Stimulated activated CD4-positive, alpha-beta T cell treated with anti-CD3 and anti-CD28 coated beads, Interleukin-4, amount 100 ng/mL, for 24 hours (primary cell): ENCODE results near the gene NOSTRIN.
A peak's percentile ranks its signal among the peaks of the same experiment; 100 is the strongest.
"Not testable (repeated sequence)": the region's sequence is repeated elsewhere in the genome, so short reads cannot be mapped to it uniquely, and the experiment has no call there.

Experiments used
- DNase-seq: peaks from one replicate; pipeline ENCODE4 v3.0.0-alpha.2; 2020

The NOSTRIN gene, protein sequence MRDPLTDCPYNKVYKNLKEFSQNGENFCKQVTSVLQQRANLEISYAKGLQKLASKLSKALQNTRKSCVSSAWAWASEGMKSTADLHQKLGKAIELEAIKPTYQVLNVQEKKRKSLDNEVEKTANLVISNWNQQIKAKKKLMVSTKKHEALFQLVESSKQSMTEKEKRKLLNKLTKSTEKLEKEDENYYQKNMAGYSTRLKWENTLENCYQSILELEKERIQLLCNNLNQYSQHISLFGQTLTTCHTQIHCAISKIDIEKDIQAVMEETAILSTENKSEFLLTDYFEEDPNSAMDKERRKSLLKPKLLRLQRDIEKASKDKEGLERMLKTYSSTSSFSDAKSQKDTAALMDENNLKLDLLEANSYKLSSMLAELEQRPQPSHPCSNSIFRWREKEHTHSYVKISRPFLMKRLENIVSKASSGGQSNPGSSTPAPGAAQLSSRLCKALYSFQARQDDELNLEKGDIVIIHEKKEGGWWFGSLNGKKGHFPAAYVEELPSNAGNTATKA

DNA sequence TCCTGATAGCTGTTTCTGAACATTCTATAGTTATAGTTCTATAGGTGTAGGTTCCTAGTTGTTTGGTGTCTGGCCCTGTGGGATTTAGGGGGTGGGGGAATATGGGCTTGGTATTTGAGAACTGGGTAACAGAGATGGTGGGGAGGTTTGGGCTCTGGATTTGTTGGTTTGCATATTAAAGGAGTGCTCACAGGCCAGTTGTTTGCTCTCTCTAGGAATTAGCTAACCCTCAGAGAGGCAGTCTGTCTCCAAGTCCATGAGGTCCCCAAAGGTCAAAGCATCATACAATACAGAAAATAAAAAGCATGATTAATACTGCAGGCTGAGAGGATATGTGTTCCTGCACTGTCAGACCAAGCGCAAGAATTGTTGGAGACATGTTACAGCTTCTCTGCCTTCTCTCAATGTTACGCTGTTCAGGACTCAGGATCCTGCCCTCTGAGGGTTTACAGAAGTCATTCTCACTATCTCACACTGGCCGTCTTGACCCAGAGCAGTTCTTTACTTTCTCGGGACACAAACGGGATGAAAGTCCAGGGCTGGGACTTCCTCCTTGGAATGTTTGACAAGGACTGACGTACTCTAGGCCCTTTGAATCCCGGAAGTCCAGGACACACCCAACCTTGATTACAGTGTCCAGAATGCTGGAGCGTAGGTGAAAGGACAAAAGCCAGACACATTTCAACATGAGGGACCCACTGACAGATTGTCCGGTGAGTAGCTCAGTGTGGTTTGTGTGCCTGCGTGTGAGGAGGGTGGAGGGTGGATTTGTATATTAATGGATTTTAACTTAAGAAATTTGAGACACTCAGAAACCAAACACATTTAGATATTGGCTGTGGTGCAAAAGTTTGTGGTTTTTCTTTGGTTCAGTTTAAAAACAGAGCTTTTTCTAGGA is at the start of gene NOSTRIN:
Gene NOSTRIN (plus strand): TSS at position 677 of the 898 bp plus-strand sequence. CDS start 10 bp downstream, at position 687.
- DNase-seq: no peak

DNA sequence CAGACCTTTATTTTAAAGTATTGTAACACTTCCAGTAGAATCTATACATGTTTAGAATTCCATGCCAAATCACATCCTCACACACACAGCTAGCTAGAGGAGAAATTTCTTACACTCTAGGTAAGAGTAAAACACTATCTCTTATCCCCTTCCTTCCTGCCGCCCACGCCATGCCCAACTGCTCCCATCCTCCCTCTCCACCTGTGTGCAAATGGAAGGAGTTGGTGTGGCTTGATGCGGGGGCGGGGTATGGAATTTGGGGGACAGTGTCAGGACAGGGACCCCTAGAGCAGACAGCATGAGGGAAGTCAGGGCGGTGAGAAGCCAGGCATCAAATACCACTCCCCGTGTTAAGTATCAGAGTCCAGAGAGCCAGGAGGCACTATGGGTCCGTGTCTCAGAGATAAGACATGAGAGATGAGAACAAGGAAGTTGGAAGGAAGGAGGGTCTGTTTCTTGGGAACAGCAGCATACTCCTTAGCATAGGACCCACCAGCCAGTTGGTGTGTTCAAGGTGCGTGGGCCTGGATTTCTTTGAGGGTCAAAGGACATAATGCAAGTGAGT is 48.6 kb upstream of the NOSTRIN start:
- DNase-seq: no peak

DNA sequence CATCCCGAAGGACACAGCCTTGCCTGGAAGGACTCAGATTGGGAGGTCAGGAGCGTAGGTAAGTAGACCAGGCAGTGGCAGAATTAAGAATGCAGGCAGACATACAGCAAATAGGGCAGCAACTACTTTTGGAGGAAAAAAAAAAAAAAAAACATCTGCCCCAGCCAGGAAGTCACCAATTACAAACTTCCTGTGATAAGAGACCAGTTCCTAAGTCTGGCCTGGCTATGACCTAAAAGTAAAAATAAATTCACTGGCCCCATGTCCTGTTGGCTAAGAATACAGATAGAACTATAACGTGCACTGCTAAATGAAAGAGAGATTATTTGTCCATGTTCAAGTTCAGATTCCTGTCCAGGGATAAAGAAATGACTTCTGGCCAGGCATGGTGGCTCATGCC is 45.2 kb upstream of the NOSTRIN start:
- DNase-seq: no peak

DNA sequence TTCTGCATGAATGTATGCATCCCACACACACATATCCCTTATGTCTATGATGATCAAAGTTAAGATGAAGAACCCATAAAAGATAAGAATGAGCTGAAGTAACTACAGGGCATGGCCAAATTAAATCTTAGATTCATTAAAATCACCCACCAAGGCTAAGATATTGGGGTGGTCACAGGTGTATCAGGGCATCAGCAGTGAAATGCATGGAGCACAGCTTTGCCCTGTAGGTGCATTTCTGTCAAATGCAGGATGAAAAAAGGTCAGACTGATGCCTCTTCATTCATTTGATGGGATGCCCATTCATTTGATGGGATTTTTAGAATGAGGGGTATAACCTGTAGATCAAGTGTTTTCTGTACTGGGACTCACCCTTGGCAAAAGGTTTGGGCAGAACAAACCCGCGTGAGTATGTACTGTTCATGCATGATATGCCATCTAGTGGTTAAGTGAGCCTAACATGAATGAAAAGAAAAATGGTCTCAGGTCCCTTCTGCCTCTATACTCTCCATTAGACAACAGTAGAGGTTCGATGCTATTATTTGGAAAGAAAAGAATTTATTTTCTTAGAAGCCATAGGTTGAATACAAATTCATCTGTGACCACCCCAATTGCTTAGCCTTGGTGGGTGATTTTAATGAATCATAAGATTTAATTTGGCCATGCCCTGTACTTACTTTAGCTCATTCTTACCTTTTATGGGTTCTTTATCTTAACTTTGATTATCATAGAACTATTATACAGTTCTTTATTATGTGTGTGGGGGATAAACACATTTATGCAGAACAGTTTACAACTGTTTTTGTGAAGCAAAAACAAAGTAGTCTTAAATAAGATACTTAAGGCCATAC is 43.2 kb upstream of the NOSTRIN start:
- DNase-seq: peak; percentile 19

DNA sequence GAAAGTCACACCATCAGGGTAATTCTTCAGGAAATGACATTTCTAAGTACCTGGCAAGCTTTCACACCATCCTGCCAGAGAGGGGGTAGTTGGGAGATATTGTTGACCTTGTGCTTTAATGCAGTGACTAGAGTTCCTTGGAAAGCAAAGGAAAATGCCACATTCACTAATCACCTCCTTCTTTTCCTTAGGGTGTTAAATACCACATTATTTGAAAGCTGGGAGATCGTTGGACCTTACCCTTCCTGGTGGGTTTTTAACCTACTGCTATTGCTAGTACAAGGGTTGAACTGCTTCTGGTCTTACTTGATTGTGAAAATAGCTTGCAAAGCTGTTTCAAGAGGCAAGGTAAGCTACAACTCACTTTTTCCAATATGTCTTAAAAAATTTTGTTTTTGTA is 37.0 kb upstream of the NOSTRIN start:
- no peak for DNase-seq

DNA sequence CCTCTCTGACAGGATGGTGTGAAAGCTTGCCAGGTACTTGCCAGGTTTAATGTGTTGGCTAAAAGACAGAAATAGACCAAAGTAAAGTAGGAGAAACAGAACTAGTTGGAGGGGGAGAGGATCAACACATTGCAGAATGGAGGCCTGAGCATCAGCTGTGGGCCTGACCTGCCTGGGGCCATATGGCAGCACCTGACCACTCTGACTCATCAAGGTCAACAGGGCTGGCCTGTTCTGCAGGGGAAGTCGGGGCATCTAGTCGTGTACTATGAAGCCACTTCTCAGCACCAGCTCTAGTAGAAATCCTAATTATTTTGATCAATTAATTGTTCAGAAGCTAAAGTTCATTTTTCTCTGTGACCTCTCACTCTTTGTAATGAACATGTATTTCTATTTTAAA is 35.8 kb upstream of the NOSTRIN start:
- DNase-seq: no peak

DNA sequence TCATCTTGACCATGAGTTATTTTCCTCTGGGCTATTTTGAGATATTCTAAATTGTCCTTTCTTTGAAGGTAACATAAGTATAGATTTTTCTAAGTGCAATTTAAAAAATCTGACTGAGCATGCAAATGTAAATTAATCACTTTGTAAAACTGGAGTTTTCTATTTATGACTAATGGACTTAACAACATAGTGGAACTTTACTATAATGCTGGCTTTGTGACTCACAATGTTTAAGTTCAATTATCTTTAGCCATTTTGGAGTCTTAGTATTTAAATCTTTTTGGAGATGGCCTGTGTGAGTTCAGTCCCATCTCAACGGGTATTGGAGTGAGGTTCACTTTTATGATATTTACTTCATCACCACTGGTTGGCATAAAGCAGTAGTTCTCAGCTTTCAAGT is 35.2 kb upstream of the NOSTRIN start:
- no peak for DNase-seq

DNA sequence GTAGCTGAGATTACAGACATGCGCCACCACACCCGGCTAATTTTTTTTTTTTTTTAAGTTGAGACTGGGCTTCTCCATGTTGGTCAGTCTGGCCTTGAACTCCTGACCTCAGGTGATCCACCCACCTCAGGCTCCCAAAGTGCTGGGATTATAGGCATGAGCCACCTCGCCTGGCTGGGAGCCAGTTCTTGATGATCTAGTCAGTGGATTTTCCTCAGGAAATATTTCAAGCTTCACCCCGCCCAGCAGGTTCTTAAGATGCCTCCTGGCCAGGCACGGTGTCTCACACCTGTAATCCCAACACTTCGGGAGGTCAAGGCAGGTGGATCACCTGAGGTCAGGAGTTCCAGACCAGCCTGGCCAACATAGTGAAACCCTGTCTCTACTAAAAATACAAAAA is 34.1 kb upstream of the NOSTRIN start:
- not testable (repeated sequence) for DNase-seq

DNA sequence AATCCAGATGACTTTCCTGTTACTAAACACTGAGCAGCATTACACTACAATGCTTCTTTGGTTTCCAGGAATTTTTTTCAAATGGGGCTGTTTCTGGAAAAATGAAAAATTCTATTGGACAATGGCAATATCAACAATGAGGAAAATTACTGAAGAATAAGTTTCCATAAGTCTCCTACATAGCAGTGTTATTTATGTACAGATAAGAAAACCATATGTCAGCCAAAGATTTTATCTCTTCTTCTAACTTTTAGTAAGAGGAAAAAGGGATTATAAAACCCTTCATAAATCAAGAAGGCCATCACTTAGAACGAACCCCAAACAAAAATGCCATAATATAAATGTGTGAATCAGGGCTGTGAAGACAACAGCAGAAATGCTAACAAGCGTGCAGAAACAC is 31.6 kb upstream of the NOSTRIN start:
- DNase-seq: no peak

DNA sequence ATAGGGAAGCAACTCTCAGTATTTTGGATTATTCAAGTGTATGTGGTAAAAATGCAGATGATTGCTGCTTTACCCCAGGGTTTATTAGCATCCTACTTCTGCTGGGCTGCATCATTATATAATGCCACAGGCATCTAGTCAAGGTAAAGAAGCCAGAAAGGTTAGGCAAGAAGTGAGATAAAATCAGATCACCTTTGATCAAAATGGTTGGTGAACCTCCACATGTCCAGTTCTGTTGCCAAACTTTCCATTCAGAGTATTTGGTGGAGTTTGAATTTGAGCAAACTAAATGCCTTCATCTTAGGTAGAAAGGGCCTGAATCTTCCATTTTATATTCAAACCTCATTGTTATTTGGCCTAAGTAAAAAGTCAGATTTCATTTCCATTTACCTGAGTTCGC is 29.7 kb upstream of the NOSTRIN start:
- DNase-seq: no peak

DNA sequence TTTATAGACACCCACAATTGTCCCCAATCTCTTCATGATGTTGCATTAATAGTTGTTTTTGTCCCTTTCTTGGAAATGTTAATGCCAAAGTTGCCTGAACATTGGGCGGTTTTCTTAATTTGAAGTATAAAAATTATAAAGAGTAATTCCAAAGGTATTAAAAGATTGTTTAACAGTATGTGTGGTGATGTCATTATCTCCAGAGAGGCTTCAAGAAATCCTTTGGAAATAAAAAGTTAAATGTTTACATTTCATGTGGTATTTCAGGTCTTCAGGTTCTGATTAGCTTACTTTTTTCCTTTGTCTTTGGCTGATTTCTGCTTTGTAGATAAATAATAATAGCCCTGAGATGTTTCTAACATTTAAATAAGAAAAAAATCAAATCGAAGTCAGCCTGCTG is 29.3 kb upstream of the NOSTRIN start:
- no peak for DNase-seq

DNA sequence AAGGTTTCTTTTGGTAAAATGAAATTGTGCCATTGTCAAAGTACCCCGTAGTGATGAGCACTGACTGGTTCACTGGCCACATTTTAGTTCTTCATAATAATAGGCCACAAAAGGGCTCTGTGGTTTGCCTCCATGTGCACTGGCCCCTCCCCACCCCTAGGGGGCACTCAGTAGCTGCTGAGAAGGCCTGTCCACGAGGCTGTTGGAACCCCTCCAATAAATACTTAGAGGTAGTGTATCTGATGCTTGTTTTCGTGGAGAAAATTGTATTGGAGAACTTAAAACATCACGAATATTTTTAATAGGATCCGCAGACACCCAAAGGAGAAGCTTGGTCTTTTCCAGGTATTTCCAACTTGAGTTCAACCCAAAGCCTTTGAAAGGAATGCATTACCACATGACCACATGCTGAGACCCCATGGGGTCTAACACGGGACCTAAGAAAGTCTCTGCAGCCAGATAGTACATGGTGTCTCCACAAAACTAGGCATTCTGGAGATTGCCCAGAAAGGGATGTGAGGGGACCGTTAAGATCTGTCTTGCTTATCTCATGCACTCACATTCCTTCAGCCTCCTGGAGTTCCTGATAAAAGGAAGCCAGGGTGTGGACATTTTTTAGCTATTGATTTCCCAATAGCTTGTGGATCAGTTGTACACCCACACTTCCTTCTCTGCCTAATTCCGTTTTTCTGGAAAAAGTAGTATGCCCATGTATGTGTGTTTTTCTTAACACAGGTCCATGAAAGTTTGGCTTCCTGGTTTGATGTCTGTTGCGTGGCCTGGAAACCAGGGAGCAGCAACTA is 28.5 kb upstream of the NOSTRIN start:
- peak; percentile 12 for DNase-seq

DNA sequence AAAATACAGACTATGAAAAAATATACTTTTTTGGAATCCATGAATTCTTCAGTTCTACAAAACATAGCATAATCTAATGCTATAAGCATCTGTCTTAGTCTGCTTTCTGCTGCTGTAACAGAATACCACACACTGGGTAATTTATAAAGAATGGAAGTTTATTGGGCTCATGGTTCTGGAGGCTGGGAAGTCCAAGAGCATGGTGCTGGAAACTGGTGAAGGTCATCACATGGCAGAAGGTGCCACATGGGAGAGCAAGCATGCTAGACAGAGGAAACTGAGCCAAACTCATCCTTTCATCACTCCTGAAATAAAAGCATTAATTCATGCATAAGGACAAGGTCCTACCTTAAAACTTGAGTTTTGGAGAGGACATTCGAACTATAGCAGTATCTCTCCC is 26.6 kb upstream of the NOSTRIN start:
- no peak for DNase-seq

DNA sequence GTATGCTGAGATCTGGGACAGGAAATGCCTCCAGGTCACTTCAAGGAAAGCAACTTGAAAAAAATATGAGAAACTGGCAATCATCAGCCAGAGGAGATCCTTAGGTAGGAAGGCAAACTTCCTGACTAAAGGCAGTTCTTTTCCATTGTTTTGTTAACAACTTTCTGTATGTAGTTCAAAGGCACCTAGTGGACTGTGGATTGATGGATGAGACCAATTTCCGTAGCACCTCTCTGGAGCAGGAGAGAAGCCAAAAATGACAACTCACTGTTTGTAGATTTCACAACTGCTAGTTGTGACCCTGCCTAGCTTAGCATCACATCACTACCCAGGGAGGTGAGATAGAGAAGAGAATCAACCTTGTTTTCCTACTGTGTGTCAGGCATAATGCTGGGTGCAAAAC is 21.8 kb upstream of the NOSTRIN start:
- no peak for DNase-seq

DNA sequence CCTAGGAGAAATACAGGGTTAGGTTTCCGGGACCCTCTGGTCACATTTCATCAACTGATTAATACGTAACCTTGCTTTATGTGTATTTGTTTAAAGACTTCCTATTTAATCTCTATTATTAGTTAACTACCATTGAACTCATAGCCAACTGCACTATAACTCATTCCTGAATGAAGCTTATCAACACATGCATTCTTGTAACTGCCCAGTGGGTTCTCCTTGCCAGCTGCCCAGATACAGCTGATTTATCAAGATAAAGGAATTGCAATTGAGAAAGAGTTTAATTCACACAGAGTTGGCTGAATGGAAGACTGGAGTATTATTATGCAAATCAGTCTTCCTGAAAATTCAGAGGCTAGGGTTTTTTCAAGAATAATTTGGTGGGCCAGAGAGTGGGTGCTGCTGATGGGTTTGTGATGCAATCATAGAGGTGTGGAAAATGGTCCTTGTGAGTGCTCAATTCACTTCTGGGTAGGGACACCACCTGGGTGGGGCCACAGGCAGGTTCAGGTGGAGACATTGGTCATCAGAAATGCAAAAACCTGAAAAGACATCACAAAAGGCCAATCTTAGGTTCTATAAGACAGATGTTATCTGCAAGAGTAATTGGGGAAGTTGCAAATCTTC is 21.1 kb upstream of the NOSTRIN start:
- no peak for DNase-seq

DNA sequence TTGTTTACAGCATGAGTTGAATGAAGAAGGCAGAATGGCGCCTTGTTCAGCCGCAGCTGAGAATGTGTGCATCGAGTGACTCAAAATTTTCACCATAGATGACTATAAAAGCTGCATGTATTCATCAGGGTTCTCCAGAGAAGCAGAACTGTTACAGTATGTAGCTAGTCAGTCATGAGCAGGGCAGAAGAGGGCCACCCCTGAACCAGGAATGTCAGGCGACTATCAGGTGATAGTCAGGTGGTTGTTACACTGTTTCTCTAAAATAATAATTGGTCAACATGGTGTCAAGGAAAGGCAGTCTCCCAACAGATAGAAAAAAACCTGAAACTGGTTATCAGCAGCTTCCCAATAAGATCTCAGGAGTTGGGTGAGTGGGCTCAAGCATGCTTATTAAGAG is 20.2 kb upstream of the NOSTRIN start:
- DNase-seq: no peak

DNA sequence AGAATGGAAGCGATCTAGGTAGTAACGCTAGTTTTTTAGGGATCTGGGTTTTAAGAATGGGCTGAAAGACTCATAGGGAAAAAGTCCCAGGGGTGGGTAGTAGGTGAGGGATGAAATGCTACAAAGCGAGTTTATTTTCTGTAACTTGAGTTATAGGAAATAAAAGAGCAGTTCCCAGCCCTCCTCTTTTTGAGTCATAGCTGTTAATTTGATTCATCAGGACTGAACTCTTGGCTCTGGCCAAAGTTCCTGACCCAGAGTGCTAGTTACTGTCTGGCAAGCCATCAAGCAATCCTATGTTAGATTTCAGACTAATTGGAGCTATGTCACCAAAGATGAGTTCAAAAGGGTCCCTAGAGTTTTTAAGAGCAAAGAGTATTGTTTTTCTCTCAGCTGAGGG is 17.4 kb upstream of the NOSTRIN start:
- no peak for DNase-seq

DNA sequence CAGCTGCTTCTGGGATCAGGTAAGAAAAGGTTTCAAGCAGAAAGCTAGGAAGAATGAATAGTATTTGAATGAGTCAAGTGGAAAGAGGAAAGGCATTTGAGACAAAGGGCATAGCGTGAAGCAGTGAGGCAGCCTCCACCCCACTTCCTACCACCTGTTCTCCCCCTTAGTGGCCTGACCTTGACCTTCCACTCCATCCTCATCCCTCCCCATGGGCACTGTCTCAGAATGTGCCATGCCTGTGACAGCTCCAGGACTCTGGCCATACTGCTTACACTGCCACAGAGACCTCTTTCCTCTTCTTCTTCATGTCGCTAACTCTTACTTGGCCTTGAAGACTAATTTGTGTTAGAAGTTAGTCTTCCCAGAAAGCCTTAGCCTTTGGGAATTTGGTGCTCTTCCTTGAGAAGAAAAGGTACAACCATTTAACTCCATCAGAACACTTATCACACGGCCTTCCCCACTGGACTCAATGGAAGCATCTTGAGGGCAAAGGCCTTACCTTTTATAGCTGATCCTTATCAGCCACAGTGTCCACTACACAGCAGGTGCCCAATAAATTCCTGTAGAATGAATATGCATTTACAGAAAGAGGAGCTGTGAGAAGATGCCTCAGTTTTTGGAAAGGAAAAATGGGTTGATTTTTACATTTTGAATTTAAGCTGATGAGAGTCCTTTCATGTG is 15.2 kb upstream of the NOSTRIN start:
- DNase-seq: no peak

DNA sequence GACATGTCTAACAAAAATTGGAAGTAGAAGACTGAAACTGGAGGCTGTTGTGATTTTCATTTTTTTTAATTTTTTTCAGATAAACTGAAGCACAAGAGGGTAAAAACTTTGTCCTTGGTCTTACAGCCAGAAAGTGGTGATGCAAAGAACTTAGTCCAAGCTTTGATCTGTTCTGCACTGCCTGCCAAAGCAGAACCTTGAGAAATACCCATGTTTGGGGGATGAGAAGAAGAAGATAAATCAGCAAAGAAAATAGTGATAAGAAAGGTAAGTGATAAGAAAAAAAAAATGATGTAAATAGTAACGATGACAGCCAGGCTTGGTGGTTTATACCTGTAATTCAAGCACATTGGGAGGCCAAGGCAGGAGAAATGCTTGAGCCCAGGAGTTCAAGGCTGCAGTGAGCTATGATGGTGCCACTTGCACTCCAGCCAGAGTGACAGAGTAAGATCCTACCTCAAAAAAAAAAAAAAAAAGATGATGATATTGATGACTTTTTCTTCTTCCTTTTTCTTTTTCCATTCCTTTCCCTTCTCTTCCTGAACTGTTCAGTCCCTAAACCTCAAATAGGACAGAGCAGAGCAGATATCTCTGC is 14.6 kb upstream of the NOSTRIN start:
- no peak for DNase-seq

DNA sequence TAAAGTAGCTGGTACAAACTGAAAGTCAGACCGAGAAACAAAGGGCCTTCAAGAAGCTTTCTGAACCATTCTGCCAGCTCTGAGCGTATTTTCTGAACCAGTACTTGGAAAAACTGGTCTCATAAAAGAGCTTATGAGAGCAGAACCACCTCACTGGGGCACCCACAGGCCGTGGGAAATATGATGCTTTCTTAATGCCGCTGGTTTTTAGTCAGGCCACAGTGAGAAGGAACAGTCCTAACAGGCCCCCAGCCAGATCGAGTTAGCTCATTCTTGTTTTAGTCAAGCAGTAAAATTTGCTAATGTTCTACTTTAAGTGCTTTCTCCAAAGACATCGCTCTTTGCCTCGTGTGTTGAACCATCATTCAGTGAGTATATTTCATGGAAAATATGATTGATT is 12.7 kb upstream of the NOSTRIN start:
- no peak for DNase-seq
